Measurements from ENCODE around the gene C17orf113. TPM values are rescaled to one million over a fixed set of nuclear protein-coding genes. Genes with fewer than 3 reads are reported as not detected.
A peak's percentile ranks its signal among the peaks of the same experiment; 100 is the strongest.
"Not testable (repeated sequence)": the region's sequence is repeated elsewhere in the genome, so short reads cannot be mapped to it uniquely, and the experiment has no call there.

Gene C17orf113
- total RNA-seq, 2 experiments from 2014 or later = 0.15 to 0.26 TPM

GRCh38 chr17:42010266-42010680 is 40.1 kb downstream of the C17orf113 start:
- peaks cover 13% of the 10 kb centered on the region for H3K36me3 Mint-ChIP-seq
- H3K27me3 Mint-ChIP-seq, H3K4me3 Mint-ChIP-seq, H3K9me3 Mint-ChIP-seq, POLR2A ChIA-PET, CTCF ChIA-PET, DNase-seq: not testable (repeated sequence)
- peak overlapping the region; percentile 45 for H3K27ac Mint-ChIP-seq
- intact Hi-C loops (cut with micrococcal nuclease) = loop anchor here (10.0 kb wide), 2 partner anchors 145 to 175 kb away; partner anchors contain the start of genes HCRT, KCNH4 and KLHL11
- peaks cover 52% of the 10 kb centered on the region for H3K4me1 Mint-ChIP-seq (ENCODE audit: low read depth)

DNA sequence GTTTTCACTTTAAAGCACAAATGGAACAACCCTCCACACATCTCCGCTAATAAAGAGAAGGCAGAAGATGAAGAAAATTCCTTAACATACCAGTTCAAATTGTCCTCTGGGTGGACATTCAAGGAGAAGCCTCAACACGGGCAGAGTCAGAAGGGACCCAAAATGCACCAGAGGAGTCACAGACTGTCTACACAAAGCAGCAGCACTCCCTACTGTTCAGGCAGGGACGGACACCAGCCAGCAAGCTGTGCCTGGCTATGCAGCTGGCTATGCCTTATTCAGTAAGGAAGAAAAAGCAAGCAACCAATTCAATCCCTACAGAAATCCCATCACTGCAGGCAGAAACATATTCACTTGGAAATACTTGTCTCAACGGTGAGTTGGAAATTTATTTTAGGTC is 41.2 kb downstream of the C17orf113 start:
- ChIA-PET CTCF (interaction anchor here (0.6 kb wide), 1 partner anchor 11 kb away, joined by 3 read pairs; the partner anchor contains the start of gene NKIRAS2), POLR2A (no interaction called here)
- Mint-ChIP-seq H3K9me3 (no peaks in the 10 kb centered on the region), H3K4me3 (no peak overlapping the region), H3K4me1 (ENCODE audit: low read depth) (peaks cover 56% of the 10 kb centered on the region), H3K36me3 (peaks cover 9% of the 10 kb centered on the region), H3K27me3 (no peaks in the 10 kb centered on the region), H3K27ac (no peak overlapping the region)
- DNase-seq = no peak
- intact Hi-C loops (cut with micrococcal nuclease) = no loop called here

DNA sequence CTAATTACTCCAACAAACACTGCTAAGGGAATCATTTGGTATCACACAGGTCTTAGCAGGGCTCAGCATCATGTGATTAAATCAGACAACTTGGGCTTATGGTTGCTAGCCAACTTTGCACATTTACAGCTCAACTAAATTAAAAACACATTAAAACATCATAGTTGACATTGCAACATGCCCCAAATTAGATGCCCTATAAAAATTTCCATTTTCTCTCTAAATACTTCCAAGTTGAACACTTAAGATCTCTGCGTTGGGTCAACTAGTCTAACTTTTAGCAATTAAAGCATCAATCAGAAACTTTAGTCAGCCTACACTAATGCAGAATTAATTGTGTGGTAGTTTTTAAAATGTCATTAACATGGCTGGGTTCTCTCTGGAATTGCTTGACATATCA is 45.2 kb downstream of the C17orf113 start:
- ChIA-PET POLR2A (no interaction called here), CTCF (interaction anchor here (1.2 kb wide), 1 partner anchor 13 kb away, joined by 4 read pairs; no protein-coding TSS in a partner anchor)
- H3K36me3 Mint-ChIP-seq = peaks cover 16% of the 10 kb centered on the region
- no peaks in the 10 kb centered on the region for H3K27me3 Mint-ChIP-seq
- peaks cover 32% of the 10 kb centered on the region for H3K4me1 Mint-ChIP-seq (ENCODE audit: low read depth)
- no peak overlapping the region for H3K4me3 Mint-ChIP-seq
- DNase-seq = no peak
- no peaks in the 10 kb centered on the region for H3K9me3 Mint-ChIP-seq
- H3K27ac Mint-ChIP-seq = no peak overlapping the region
- intact Hi-C loops (cut with micrococcal nuclease) = no loop called here

DNA sequence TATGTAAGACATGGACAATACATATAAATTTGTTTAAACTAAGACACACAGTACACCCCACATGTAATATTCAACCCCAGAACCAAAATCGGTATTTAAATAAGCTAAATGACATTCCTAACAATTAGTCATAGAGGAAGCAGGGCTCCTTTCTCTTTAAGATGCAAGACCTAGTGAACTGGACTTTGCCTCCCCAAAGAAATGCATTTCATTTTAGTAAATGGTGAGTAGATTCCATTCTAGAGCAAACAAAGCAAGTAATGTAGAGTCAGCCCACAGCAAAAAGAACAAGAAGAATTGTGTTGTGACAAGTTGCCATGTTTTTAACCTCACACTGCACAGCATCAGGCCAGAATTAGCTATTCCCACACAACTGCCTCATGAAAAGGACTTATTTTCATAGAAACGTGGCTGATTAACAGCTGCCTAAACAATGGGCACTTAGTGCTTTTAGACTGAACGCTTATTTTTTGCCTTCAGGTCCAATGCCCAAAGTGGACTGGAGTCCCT is 47.6 kb downstream of the C17orf113 start:
- ChIA-PET CTCF (interaction anchor here (0.8 to 1.6 kb wide), 4 partner anchors 17 to 216 kb away, joined by 3 to 6 read pairs (median 4); partner anchors contain the start of genes JUP and NKIRAS2), POLR2A (interaction anchor here (0.7 to 1.3 kb wide), 2 partner anchors 17 to 394 kb away, joined by 3 read pairs; partner anchors contain the start of gene NKIRAS2)
- Mint-ChIP-seq H3K27me3 (no peaks in the 10 kb centered on the region), H3K9me3 (no peaks in the 10 kb centered on the region), H3K4me3 (no peak overlapping the region), H3K36me3 (peaks cover 20% of the 10 kb centered on the region), H3K27ac (no peak overlapping the region), H3K4me1 (ENCODE audit: low read depth) (peaks cover 22% of the 10 kb centered on the region)
- intact Hi-C loops (cut with micrococcal nuclease) = no loop called here
- no peak for DNase-seq

GRCh38 chr17:42002175-42002791 is 48.1 kb downstream of the C17orf113 start:
- CTCF ChIA-PET = interaction anchor here (0.8 to 1.3 kb wide), 3 partner anchors 18 to 39 kb away, joined by 4 to 6 read pairs (median 4); partner anchors contain the start of gene NKIRAS2
- no peaks in the 10 kb centered on the region for H3K9me3 Mint-ChIP-seq
- peaks cover 20% of the 10 kb centered on the region for H3K36me3 Mint-ChIP-seq
- intact Hi-C loops (cut with micrococcal nuclease) = no loop called here
- H3K4me1 Mint-ChIP-seq (ENCODE audit: low read depth) = peaks cover 21% of the 10 kb centered on the region
- H3K4me3 Mint-ChIP-seq = no peak overlapping the region
- H3K27ac Mint-ChIP-seq = peak overlapping the region; percentile 13
- no peak for DNase-seq
- H3K27me3 Mint-ChIP-seq = no peaks in the 10 kb centered on the region
- POLR2A ChIA-PET = interaction anchor here (0.7 kb wide), 1 partner anchor 394 kb away, joined by 3 read pairs; no protein-coding TSS in a partner anchor

DNA sequence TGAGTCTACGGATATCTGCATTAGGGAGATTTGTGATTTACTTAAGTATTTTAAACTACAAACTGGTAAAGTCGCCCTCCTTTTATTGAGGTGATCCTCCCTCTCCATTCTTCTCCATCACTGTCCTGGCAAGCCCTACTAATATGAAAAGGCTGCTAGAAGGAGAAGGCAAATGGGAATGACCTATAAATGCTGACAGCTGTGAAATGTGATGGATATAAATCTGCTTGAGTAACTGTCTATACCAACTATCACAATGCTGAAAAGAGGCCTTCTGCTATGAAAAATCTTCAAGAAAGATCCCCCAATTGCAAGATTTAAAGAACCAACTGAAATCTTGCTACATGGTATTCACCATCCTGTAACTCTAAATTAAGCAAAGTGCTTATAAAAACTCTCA is 48.7 kb downstream of the C17orf113 start:
- H3K27ac Mint-ChIP-seq = peak overlapping the region; percentile 13
- H3K9me3 Mint-ChIP-seq = no peaks in the 10 kb centered on the region
- H3K27me3 Mint-ChIP-seq = no peaks in the 10 kb centered on the region
- CTCF ChIA-PET = interaction anchor here (1.3 kb wide), 1 partner anchor 18 kb away, joined by 4 read pairs; the partner anchor contains the start of gene NKIRAS2
- H3K36me3 Mint-ChIP-seq = peaks cover 24% of the 10 kb centered on the region
- intact Hi-C loops (cut with micrococcal nuclease) = no loop called here
- H3K4me3 Mint-ChIP-seq = no peak overlapping the region
- peaks cover 22% of the 10 kb centered on the region for H3K4me1 Mint-ChIP-seq (ENCODE audit: low read depth)
- POLR2A ChIA-PET = no interaction called here
- DNase-seq = no peak

- Mint-ChIP-seq H3K4me3 (no peak overlapping the region), H3K36me3 (peaks cover 32% of the 10 kb centered on the region), H3K9me3 (no peaks in the 10 kb centered on the region), H3K27ac (no peak overlapping the region), H3K4me1 (ENCODE audit: low read depth) (peaks cover 29% of the 10 kb centered on the region), H3K27me3 (no peaks in the 10 kb centered on the region)
- intact Hi-C loops (cut with micrococcal nuclease) = no loop called here
- ChIA-PET CTCF (interaction anchor here (0.6 kb wide), 1 partner anchor 117 kb away, joined by 3 read pairs; no protein-coding TSS in a partner anchor), POLR2A (no interaction called here)
- DNase-seq = no peak
Measured at GRCh38 chr17:42000413-42001133, 49.8 kb downstream of the C17orf113 start.

- ChIA-PET CTCF (no interaction called here), POLR2A (no interaction called here)
- peaks cover 39% of the 10 kb centered on the region for H3K36me3 Mint-ChIP-seq
- intact Hi-C loops (cut with micrococcal nuclease) = no loop called here
- no peaks in the 10 kb centered on the region for H3K27me3 Mint-ChIP-seq
- H3K27ac Mint-ChIP-seq = no peak overlapping the region
- no peak for DNase-seq
- peaks cover 16% of the 10 kb centered on the region for H3K4me1 Mint-ChIP-seq (ENCODE audit: low read depth)
- H3K4me3 Mint-ChIP-seq = no peak overlapping the region
- H3K9me3 Mint-ChIP-seq = no peaks in the 10 kb centered on the region
Measured at GRCh38 chr17:41998497-41998896, 51.9 kb downstream of the C17orf113 start.

DNA sequence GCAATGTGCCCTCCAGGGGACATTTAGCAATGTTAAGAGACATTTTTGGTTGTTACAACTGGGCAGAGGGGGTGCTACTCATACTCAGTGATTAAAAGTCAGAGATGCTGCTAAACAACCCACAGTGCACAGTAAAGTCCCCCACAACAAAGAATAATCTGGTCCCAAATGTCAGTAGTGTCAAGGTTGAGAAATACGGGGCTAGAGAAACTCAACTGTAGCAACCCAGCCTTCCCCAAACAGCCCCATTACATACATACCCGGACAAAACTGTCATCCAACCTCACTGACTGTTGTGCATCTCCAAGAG is 53.6 kb downstream of the C17orf113 start:
- no peaks in the 10 kb centered on the region for H3K9me3 Mint-ChIP-seq
- peaks cover 46% of the 10 kb centered on the region for H3K36me3 Mint-ChIP-seq
- H3K27me3 Mint-ChIP-seq = no peaks in the 10 kb centered on the region
- POLR2A ChIA-PET = no interaction called here
- no peak for DNase-seq
- intact Hi-C loops (cut with micrococcal nuclease) = no loop called here
- peak overlapping the region; percentile 57 for H3K27ac Mint-ChIP-seq
- CTCF ChIA-PET = interaction anchor here (0.6 kb wide), 1 partner anchor 131 kb away, joined by 3 read pairs; the partner anchor contains the start of gene KLHL11
- no peak overlapping the region for H3K4me3 Mint-ChIP-seq
- peaks cover 11% of the 10 kb centered on the region for H3K4me1 Mint-ChIP-seq (ENCODE audit: low read depth)

DNA sequence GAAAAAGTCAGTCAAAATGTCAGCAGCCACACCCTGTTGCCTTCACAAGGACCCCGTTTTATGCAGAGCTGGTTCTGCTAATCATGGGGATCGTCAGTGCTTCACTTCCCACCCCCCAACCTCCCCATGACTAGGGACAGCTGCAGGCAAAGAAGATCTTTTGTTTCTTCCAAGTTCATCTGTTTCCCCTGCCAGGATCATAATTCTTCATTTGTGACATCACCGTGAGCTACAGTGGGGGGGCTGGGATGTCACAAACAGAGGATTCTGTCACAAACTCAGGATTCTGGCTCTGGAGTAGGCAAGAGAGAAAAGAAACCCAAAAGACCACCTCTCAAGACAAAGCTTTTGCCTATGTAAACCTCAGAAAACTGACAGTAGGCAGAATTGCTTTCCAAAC is 57.8 kb downstream of the C17orf113 start:
- intact Hi-C loops (cut with micrococcal nuclease) = no loop called here
- H3K4me3 Mint-ChIP-seq = no peak overlapping the region
- POLR2A ChIA-PET = no interaction called here
- no peak overlapping the region for H3K27ac Mint-ChIP-seq
- no peak for DNase-seq
- no peaks in the 10 kb centered on the region for H3K27me3 Mint-ChIP-seq
- CTCF ChIA-PET = interaction anchor here (0.8 kb wide), 1 partner anchor 28 kb away, joined by 3 read pairs; the partner anchor contains the start of gene NKIRAS2
- peaks cover 15% of the 10 kb centered on the region for H3K4me1 Mint-ChIP-seq (ENCODE audit: low read depth)
- H3K9me3 Mint-ChIP-seq = no peaks in the 10 kb centered on the region
- peaks cover 43% of the 10 kb centered on the region for H3K36me3 Mint-ChIP-seq

DNA sequence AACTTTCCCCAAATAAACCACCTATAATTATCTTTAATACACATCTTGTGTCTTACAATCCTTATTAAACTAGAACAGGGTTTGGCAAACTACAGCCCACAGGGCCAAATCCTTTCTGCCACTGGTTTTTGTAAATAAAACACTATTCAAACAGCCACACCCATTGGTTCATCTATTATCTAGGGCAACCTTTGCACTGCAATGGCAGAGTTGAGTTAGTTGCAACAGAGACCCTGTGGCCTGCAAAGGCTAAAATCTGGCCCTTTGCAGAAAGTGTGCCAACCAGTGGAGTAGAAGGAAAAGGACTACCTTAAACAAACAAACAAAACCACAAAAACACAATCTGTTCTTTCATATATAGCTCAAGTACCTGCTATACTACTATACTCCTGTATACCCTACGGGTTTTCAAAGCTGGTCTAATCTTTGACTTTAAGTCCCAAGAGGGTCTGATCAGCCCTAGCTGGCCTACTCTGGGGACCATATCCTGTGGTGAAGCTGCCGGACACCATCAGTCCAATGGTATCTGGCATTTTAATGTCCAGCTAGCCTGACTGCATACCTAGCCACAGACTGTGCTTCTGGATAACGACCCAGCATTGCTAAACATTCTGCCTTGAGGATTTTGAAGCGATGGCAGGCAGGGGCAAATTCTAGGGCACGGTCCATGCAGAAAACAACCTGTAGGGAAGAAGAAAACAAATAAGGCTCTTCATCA is 60.5 kb downstream of the C17orf113 start:
- H3K4me3 Mint-ChIP-seq = no peak overlapping the region
- peaks cover 8% of the 10 kb centered on the region for H3K4me1 Mint-ChIP-seq (ENCODE audit: low read depth)
- ChIA-PET CTCF (no interaction called here), POLR2A (no interaction called here)
- H3K27ac Mint-ChIP-seq = no peak overlapping the region
- no peaks in the 10 kb centered on the region for H3K9me3 Mint-ChIP-seq
- DNase-seq = no peak
- no peaks in the 10 kb centered on the region for H3K27me3 Mint-ChIP-seq
- H3K36me3 Mint-ChIP-seq = peaks cover 42% of the 10 kb centered on the region
- intact Hi-C loops (cut with micrococcal nuclease) = no loop called here

- Mint-ChIP-seq H3K36me3 (peaks cover 43% of the 10 kb centered on the region), H3K4me1 (ENCODE audit: low read depth) (peaks cover 8% of the 10 kb centered on the region), H3K9me3 (no peaks in the 10 kb centered on the region), H3K27ac (peak overlapping the region; percentile 47), H3K27me3 (no peaks in the 10 kb centered on the region), H3K4me3 (no peak overlapping the region)
- no peak for DNase-seq
- ChIA-PET CTCF (interaction anchor here (1.1 kb wide), 1 partner anchor 26 kb away, joined by 3 read pairs; no protein-coding TSS in a partner anchor), POLR2A (no interaction called here)
- intact Hi-C loops (cut with micrococcal nuclease) = no loop called here
Measured at GRCh38 chr17:41988418-41988817, 62.0 kb downstream of the C17orf113 start.

Measured in activated CD4-positive, alpha-beta memory T cell treated with anti-CD3 and anti-CD28 coated beads for 36 hours (primary cell).